Measurements from ENCODE around the gene USP49.
A peak's percentile ranks its signal among the peaks of the same experiment; 100 is the strongest.
"Not testable (repeated sequence)": the region's sequence is repeated elsewhere in the genome, so short reads cannot be mapped to it uniquely, and the experiment has no call there.

The USP49 gene

DNA sequence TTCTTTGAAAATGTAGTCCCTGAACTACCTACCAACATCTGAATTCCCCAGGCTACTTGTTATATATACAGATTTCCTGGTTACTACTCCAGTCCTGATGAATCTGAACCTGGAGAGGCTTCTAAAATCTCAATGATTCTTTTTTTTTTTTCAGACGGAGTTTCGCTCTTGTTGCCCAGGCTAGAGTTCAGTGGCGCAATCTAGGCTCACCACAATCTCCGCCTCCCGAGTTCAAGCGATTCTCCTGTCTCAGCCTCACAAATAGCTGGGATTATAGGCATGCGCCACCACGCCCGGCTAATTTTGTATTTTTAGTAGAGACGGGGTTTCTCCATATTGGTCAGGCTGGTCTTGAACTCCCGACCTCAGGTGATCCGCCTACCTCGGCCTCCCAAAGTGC, 83.2 kb downstream of the USP49 start:
- DNase-seq (ENCODE audit: low read depth in 3 of 3) = not testable (repeated sequence)

DNA sequence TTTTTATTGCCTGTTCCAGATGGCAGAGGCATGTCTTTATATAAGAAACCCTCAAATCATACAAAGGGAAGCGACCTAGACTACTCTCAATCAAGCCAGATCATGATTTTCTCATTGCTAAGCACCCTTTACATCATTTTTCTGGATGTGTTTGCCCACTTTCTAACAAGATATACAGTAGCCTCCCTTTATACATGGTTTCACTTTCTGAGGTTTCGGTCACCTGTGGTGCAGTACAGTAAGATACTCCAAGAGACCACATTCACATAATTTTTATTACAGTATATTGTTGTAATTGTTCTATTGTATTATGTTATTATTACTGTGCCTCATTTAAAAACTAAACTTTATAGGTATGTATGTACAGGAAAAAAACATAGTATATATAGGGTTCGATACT, 84.1 kb downstream of the USP49 start:
- DNase-seq (ENCODE audit: low read depth in 3 of 3) = no peak

DNA sequence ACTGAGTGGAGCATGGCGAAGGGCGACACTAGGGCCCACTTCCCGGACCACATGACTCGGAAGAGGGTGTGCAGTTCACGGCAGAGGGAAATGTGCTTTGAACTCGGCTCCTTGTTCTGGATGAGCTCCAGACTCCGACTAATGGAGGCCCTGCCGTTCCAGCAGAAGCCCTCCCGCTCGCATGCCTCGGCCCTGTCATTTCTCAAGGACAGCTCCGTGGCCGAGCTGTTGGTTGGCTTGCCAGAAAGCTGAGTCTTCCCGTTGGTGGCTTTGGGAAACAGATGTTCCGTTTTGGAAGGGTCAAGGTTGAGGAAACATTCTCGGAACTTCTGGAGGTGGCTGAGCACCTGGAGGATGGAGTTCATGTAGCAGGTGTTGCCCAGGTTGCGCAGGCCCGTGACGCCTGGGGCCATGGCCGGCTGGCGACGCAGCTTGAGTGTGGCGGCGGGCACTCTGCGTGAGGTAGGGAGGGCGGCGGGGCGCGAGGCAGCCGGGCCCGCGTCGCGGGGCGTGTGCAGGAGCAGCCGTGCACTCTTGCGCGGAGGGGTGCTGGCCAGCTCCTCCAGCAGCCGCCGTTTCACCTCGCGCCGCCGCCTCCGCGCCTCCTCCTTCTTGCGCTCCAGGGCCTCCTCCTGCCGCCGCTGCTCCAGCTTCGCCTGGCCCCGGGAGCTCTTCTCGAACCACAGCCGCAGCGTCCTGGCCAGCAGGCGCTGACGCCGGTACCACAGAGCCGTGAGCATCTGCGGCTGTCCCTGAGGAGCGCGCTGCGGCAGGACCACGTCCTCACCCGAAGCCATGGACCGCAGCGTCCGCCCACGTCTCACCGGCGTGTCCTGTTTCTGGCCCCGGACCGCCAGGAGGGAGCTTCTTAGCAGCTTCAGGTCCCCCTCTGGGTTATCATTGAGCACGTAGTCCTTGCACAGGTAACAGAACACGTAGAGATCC, 89.1 kb downstream of the USP49 start:
- DNase-seq (ENCODE audit: low read depth in 3 of 3) = no peak

DNA sequence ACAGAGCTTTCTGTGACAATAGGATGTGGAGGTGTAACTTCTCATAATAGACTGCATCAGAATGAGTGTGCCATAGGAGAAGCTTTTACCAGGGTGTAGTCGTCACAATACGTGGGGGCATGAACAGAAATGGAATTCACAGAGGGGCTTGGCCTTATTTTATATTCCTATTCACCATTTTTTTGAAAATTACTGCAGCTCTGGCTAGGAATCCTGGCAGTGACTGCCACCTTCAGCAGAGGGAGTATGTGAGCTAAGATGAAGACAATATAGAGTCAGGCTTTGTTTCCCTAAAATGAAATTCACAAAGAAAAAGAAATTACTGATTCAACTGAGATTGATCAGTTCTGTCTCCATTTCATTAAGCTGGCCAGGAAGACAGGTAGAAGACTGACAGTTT, 93.8 kb downstream of the USP49 start:
- no peak for DNase-seq (ENCODE audit: low read depth in 3 of 3)

DNA sequence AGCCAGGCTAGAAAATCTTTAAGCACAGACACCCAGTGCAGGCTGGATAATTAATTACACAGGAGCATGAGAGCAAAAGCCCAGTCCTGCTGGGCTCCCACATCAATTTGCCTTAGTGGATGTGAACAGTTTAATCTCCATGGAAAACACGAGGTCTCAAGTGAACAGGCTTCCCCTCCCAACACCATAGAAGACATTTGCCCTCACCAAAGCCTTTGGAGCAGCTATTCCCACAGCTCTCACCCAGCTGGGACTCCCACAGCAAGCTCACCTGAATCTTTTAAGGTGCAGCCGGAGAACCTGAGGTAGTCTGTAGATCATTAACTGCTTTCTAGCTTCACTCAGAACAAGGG, 95.6 kb downstream of the USP49 start:
- DNase-seq (ENCODE audit: low read depth in 3 of 3) = no peak

DNA sequence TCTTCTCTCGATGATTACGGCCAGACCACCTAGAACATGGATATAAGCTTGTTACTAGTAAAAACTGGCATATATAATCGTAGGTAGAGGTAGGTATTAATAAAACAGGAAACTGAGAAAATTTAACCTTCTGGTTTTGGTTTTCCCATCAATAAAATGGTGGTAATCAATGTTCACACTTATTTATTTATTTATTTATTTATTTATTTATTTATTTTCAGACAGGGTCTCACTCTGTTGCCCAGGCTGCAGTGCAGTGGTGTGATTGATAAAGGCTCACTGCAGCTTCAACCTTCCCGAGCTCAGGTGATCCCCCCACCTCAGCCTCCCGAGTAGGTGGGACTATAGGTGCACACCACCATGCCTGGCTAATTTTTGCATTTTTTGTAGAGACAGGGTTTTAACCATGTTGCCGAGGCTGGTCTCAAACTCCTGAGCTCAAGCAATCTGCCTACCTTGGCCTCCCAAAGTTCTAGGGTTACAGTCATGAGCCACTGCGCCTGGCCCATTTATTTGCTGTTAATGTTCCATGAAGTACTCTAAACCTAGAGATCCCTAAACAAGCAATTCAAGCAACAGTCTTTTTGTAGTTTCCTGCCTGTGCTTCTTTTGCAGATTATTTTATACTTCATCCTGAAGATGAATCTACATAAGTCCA, 96.1 kb downstream of the USP49 start:
- no peak for DNase-seq (ENCODE audit: low read depth in 3 of 3)

DNA sequence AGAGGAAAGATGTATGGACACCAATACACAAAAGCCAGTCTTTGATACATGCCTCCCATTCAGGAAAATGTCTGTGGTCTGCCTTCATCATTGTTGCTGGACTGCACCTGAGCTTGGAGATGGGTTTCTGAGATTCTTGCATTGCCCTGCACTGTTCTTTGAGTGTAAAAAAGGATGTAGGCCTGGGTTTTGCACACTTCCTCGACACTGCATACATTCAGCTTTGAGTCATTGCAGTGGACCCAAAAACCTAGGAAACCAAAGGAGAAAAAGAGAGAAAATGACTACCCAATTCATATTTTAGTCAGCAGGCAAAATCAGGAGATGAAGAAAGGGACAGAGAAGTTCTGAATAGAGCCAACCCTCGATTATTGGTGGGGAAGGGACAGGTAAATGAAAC, 98.7 kb downstream of the USP49 start:
- DNase-seq (ENCODE audit: low read depth in 3 of 3) = no peak

DNA sequence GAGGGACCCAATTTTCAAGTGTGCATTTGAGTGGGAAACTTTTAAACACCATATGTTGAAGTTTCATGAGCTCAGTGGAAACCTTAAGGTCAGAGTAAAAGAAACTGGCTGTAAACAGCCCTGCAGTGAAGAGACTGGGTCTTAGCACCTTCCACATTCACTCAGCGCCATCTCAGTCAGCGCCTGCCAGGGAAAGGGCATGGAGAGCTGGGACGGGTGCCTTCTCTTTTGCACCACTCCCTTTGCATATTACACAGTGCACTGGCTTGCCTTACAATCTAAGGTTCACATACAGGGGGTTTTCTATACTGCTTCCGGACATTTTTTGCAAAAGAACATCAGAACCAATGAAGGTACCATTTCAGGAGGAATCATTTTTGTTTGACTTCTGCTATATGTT, 103.2 kb downstream of the USP49 start:
- no peak for DNase-seq (ENCODE audit: low read depth in 3 of 3)

DNA sequence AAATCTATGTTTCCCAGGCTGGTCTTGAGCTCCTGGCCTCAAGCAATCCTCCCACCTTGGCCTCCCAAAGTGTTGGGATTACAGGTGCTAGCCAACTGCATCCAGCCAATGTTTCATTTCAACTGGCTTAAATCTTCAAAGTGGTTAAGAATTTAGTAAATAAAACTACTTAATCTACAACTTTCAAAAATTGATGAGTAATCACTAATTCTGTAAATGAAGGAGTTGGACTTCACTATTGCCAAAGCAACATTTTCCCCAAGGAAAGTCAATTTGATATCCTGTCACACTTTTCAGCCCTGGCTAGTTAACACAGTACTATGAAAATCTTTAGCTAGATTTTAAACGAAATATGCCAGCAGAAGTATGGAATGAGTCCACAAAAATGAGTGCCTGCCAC, 103.9 kb downstream of the USP49 start:
- no peak for DNase-seq (ENCODE audit: low read depth in 3 of 3)

DNA sequence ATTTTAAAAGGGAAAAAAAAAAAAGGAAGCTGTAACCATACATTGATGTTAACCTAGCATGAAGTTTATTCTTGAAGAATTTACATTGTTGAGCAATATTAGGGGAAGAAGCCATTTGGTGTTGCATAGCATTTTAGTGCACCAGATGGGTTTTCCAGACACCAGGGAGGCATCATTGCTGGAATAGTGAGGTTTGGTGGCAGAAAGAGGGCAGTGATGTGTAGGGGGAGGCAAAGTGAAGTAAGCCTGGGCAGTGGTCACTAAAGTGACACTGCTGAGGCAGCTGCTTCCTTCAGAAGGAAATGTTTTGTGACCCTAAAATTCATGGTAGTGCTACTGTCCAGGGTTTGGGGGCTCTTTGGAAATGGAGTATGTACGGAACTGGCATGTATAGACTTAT, 105.1 kb downstream of the USP49 start:
- no peak for DNase-seq (ENCODE audit: low read depth in 3 of 3)

DNA sequence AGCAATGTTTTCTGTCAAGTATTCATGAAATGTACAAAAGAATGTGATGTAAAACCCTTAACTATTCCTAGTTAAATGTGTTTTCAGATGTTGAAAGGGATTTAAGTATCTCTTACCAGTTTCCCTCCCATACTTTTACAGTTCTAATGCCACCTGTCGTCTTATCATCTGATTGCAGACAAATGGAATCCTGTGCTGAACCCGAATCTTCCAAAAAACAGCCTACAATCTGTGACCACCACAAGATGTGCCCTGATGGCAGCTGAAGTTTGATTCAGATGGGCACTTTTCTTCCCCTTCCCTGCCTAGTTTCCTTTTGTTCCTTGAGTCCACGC, 105.8 kb downstream of the USP49 start:
- no peak for DNase-seq (ENCODE audit: low read depth in 3 of 3)

DNA sequence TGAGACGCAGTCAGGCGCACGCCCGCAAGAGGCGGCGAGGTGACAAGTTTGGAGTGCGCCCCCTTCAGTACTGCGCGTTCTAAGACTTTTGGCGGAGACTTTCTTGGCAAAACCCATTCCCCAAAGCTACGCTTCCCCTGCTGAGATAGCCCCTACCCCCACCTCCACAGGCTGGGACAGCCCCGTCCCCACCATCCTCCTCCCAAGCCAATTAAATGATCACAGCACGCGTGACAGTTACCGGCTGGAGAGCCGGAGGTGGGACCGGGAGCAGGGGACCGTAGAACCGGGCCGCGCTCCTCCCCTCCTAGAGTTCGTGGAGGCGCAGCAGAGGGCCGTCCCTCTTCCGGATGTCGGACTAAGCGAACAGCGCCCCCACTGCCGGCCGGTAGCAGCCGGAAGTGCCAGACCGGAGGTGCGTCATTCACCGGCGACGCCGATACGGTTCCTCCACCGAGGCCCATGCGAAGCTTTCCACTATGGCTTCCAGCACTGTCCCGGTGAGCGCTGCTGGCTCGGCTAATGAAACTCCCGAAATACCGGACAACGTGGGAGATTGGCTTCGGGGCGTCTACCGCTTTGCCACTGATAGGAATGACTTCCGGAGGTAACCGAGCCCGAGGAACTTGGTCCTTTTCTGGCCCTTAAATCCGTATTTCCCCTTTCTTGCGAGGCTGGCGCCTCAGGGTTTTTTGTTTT, 107.8 kb downstream of the USP49 start, which contains the start of gene TOMM6:
TSS of gene TOMM6 (plus strand) at position 476 of the 699 bp plus-strand sequence. CDS start at position 480, 4 bp downstream.
- DNase-seq (ENCODE audit: low read depth in 3 of 3) = peak; percentile 90 to 95 (median 93)

DNA sequence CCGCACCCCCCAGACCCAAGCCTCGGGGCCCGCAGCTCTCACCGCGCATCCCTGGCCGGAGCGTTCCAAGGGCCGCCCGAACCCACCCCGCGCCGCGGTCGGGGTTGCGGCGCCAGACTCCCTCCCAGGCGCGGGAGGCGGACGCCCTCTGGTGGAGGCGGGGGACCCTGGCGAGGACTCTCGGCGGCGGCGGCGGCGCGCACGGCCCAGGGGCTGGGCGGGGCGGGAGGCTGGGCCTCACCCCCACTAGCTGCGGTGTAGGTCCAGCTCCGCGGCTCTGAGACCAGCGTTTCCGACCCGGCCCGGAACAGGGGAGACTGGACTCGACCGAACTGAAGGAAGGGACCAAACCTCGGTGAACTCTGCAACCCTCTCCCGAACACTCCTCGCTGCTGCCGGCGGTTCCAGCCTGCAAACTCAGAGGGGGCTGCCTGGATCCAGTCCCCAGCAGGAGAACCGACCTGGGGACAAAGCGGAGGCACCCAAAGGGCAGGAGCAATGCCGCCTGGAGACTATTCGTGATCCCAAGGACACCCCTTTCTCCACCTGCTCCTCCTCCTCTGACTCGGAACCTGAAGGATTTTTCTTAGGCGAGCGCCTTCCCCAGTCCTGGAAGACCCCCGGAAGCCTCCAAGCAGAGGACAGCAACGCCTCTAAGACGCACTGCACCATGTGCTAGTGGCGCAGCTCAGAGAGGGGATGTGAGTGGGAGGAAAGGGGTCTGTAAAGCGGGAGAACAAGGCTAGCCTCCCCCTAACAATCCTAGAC, 108.5 kb downstream of the USP49 start:
- peak; percentile 78 to 87 (median 80) for DNase-seq (ENCODE audit: low read depth in 3 of 3)

DNA sequence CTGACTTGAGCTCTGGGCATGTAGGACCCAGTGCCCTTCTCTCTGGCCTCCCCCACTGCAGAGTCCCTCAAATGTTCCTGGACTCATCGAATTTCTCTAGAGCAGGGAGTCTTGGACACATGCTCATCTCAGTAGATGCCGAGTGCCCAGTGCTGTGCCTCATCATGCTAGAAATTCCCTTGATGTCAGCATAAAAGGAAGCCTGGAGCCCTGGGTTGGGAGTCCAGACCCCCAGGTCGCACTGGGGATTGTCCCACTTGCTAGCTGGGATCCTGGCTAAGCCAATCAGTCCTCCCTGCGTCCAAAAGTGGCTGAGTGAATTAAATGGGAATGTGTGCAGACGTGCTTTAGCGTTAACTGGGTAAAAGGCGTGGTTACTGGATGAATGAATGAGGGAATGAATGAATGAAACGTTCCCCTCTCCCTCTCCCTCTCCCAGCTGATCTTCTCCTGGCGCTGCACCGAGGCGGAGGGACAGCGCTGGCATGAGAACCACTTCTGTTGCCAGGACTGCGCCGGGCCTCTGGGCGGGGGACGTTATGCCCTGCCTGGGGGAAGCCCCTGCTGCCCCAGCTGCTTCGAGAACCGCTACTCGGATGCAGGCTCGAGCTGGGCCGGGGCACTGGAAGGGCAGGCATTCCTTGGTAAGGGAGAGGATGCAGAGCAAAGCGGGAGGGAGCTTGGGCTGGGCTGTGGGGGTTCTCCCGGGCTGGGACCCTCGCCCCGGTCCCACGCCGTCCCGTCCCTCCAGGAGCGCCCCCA, 109.3 kb downstream of the USP49 start:
- no peak for DNase-seq (ENCODE audit: low read depth in 3 of 3)

DNA sequence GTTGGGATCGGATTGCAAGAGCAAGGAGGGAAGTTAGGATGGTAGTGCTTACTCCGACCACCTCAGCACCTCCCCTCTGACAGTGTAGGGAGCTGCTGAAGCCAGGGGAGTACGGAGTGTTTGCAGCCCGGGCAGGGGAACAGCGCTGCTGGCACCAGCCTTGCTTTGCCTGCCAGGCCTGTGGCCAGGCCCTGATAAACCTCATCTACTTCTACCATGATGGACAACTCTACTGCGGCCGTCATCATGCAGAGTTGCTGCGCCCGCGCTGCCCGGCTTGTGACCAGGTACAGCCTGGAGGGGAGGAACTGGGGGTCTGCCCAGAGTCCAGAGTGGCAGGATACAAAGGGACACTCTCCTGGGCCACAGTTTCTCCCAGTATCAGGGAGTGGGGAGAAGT, 109.9 kb downstream of the USP49 start:
- DNase-seq (ENCODE audit: low read depth in 3 of 3) = no peak

DNA sequence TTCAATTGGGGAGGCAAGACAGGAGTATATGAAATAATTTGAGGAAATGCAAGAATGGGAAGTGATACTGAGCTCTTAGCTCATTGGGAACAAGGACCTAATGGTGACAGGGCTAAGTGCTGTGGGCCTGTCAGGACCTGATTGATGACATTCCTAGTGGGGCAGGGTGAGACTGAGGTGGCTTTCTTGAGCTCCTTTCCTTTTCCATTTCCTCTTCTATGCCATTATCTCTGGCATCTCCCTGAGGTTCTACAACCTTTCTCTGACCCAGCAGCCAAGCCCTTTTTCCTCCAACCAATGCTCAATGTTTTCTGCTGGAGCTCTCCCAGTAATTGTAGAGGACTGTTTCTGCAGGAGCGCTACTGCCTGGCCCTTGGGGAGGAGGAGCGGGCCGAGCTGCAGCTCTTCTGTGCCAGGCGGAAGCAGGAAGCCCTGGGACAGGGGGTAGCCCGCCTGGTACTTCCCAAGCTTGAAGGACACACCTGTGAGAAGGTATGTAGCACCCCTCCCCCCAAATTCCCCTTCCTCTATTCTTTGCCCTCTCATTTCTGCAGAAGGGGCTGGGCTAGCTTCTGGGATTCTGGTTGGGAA, 110.5 kb downstream of the USP49 start:
- no peak for DNase-seq (ENCODE audit: low read depth in 3 of 3)

DNA sequence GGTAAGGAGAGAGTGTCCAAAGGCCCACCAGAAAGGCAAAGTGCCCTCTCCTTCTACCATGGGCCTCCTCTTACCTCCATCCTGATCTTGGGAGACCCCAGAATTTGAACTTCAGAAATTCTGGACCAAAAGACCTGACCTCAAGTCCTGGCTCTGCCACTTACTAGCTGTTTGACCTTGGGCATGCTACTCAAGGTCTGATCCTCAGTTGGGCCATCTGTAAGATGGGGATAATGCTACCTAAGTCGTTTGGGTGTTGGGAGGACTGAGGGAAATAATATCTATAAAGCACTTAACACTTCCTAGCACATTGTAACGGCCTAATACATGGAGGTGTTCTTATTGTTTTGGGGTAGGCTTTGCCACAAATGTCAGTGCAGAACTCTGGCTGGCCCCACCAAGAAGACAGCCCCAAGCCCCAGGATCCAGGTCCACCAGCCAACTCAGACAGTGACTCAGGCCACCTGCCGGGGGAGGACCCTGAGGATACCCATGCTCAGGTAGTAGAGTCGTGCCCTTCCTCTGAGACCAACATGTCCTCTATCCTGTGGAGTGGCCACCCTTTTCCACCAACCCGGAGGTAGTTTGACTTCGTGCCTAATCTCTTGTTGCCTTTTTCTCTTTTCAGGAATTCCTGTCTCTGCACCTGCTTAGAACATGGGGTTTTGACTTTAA, 111.9 kb downstream of the USP49 start:
- no peak for DNase-seq (ENCODE audit: low read depth in 3 of 3)

DNA sequence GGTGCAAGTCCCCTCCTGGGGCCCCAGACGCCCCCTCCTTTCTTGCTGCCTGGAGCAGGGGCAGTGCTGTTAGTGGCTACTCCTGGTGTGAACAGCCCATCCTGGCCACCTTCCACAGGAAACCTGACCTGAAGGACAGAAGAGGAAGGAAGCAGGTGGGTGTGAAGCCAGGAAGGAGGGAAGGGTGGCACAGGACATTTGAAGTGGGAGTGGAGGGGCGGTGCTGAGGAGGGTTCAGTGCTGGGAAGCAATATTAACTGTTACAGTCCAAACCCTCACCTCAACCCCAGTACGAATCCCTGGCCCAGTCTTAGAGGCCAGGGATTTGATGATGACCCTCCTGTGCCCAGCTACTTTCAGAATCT, 113.8 kb downstream of the USP49 start:
- no peak for DNase-seq (ENCODE audit: low read depth in 3 of 3)

DNA sequence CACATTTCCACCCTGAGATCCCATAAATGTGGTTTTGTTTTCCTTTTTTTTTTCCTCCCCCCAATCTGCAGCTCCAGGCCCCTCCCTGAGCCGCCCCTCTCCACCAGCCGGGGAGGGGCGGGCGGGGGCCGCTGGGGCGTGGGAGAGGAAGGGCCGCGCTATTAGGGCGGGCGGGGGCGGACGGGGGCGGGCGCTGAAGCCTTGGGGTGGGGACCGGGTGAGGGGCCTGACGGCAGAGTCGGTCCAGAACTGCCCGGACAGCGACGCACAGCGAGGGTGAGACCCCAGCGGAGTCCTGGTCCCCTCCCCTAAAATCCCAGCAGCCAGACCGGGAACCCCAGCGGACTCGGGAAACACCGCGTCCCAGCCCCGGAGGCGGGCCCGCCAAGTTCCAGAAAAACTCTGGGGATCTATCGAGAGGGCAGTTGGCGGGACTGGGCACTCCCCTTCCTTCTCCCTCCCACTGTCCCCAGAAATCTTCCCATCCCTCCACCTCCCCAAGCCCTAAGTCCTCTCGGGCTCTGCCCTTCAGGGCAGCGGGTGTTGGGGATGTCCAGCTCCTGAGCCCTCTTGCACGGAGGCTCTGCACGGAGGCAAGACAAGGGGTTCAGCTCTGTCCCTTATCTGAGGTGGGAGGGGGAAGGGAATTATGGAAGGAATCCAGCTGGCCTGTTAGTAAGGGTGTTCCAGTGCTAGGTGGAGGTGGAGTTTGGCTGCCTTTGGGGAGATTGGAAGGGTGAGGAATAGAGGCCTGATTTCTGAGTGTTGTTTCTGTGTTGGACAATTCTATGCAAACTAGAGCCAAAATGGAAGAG, 114.4 kb downstream of the USP49 start, which contains the start of gene PRICKLE4:
TSS of gene PRICKLE4 (plus strand) at position 232 of the 815 bp plus-strand sequence. CDS start 2,692 bp downstream, outside the sequence.
- no peak for DNase-seq (ENCODE audit: low read depth in 3 of 3)

Measured in stimulated activated CD4-positive, alpha-beta T cell treated with anti-CD3 and anti-CD28 coated beads, TNF-alpha, amount 100 ng/mL, for 24 hours (primary cell).